HG03045 (cell line): Measurements from ENCODE around the gene ATP1A4.

ENCODE experiments used
- ATAC-seq: cut with Tn5 transposase; IDR thresholded peaks from one replicate; pipeline ENCODE4 v1.9.1; 2021; ENCODE audit warnings: mild to moderate bottlenecking, moderate library complexity; ENCODE audit not compliant: unreplicated experiment

Gene ATP1A4

DNA sequence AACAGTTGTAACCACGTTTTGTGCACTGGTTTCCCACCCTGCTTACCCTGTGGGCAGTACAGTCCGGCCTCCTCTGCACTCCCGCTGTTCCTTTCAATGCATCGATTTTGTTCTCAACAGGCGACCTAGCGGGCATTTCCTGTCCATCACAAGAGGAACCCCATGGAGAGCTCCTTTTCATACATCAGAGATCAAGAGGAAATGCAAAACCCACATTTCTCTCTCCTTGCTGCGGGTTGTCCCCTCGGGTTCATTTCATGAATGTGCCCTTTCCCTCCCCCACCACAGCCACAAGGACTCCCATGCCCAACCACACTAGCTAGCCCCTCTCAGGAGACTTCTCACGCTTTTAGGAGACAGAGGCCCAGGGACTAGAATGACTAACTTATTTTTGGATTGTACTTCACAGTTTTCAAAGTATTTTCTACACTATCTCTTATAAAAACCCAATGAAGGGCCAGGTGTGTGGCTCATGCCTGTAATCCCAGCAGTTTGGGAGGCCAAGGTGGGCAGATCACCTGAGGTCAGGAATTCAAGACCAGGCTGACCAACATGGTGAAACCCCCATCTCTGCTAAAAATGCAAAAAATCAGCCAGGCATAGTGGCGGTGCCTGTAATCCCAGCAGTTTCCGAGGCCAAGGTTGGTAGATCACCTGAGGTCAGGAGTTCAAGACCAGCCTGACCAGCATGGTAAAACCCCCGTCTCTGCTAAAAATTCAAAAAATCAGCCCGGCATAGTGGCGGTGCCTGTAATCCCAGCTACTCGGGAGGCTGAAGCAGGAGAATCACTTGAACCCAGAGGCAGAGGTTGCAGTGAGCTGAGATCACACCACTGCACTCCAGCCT, 18.4 kb downstream of the ATP1A4 start:
- no peak for ATAC-seq

DNA sequence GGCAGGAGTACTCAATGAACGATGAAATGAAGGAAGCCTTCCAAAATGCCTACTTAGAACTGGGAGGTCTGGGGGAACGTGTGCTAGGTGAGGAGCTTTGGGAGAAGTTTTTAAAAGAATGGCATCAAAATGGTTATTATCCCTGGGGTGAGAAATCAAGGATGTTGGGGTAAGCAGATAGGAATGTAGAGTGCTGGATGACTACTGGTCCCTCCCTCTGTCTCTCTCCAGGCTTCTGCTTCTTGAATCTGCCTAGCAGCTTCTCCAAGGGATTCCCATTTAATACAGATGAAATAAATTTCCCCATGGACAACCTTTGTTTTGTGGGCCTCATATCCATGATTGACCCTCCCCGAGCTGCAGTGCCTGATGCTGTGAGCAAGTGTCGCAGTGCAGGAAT, 20.0 kb downstream of the ATP1A4 start:
- no peak for ATAC-seq

DNA sequence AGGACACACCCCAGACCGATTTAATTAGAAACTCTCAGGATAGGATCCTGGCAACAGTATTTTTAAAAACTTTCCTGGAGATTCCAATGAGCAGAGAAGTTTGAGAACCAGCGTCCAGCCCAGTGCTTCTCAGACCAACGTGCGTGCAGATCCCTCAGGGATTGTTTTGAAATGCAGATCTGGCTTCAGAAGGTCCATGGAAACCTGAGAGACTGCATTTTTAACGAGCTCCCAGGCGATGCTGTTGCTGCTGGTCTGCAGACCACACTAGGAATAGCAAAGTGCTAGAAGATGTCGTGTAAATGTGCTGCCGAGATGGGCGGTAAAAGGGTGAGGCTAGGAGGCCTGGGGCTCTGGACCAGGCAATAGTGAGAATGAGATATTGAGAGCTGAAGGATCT, 20.6 kb downstream of the ATP1A4 start:
- ATAC-seq: no peak

DNA sequence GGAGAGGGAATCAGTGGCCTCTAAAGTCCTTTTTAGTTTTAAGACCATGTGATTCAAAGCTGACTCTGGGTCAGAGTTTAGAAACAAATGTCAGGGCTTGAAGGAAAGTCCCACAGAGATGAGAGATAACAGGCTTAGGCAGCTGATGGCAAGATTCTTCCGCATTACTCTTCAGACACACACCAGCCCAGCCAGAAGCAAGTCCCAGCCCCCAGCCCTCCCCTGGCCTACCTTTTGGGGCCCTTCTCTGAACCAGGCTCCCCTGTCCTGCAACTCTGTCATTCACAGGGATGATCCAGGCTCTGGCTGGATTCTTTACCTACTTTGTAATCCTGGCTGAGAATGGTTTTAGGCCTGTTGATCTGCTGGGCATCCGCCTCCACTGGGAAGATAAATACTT, 25.8 kb downstream of the ATP1A4 start:
- no peak for ATAC-seq

DNA sequence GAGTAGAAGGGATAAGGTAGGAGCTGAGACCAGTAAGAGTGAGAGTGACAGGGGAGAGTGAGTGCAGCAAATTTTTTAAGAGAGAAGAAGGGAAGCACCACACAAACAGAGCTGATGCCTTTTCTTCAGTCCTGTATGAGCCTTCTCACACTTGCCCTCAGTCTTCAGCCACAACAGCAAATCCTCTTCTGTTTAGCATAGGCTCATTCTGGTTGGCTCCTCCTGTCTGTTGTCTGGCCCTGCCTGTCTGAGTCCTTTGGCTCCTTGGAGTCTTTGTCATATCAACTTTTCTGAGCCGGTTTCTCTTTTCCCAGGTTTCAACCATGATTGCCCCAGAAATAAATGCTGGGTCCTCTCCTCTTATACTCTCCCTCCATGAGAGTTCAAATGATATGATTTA, 26.3 kb downstream of the ATP1A4 start:
- ATAC-seq: no peak

DNA sequence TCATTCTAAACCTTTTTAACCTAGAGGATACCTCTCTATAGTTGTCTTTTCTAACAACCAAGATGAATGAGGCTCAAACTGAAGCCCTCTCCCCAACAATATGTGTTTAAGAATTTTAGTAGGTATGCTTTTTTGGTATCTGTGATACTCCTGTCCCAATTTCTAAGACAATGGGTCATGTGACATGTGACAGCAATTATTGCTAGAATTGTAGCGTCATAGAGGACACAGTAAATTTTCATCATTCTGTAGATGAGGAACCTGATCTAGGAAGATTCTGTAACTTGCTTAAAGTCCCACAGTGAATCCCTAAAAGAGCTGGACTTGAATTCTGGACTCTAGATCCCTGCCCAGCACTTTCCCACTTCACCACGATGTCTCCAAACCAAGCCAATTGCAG, 27.3 kb downstream of the ATP1A4 start:
- no peak for ATAC-seq

DNA sequence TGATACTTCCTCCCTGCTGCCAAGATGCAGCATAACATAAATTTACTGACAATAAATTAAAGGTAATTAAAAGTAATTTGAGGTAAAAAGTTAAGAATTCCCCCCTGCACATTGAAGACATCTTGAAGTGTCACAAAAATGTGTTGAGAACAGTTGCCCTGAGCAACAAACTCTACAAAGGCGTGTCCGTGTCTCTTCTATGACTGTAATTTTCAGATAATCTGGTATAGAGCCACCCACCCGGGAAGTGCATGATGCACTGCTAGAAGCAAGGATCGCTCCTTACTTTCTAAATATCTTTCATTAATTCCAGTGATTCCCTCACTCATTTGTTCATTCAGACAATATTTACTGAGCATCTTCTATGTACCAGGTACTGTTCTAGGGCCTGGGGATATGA, 27.9 kb downstream of the ATP1A4 start:
- no peak for ATAC-seq

DNA sequence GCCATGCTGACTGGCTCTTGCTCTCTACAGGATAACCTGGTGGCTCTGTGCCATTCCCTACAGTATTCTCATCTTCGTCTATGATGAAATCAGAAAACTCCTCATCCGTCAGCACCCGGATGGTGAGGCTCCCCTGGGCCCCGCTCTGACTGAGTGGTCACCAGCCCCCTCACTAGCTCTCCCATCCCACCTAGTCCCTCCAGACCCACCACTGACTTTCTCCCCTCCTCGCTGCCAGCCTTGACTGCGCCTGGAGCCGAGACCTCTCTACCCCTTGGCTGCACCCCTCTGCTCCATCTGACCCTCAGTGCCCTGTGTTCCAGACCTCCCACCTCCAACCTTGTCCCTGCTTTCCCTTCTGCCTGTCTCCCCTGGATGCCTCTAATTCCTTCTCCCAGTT, 34.8 kb downstream of the ATP1A4 start:
- no peak for ATAC-seq

DNA sequence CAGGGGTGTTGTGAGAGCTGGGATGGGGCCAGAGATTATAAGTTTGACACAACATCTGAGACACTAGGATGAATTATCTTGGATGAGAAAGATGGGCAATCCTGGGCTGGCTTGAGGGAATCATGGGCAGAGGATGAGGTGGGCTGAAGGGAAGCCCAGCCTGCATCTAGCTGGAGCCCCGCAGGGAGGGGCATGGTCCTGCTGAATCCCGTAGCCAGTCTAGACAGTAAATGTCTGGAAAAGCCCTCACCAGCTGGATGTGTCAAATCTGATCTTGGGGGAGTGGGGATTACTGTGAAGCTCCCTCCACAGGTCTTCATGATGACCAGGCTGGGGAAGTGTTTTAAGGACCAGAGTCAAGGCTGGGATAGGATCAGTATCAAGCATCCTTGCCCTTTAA, 35.3 kb downstream of the ATP1A4 start:
- ATAC-seq: no peak

DNA sequence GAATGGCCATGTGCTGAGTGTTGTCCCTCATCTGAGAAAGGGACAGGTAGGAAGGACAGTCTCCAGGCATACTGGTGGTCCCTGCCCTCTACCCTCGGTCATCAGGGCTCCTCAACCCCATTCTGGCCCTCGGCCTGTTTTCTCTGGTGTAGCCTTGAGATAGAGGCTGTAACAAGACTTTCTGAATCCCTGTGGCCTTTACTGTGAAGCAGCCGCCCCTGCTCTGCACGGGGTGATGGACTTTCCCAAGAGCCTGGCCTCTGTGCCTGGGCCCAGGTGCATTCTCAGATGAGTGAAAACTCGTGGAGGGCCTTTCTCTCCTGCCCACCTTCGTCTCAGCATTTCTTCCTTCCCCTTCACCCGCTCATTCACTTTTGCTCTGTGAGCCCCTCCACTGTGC, 36.0 kb downstream of the ATP1A4 start:
- no peak for ATAC-seq

DNA sequence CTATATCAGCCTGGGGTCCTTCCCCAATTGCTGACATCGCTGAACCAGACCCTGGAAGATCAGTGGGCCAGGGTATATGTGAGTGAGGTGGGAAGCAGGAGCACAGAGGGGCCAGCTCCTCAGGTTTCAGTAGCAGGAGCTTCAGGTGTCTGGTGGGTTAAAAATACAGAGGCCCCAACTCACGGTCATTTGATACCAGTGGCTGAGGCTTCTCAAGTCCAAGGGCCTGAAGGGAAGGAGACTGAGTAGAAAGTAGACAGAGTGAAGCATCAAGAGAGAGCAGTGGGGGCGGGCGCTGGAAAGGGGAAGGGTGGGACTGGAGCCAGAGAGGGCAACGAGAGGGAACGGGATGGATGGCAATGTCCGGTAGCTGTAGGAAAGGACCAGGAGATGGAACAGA, 36.9 kb downstream of the ATP1A4 start:
- no peak for ATAC-seq

DNA sequence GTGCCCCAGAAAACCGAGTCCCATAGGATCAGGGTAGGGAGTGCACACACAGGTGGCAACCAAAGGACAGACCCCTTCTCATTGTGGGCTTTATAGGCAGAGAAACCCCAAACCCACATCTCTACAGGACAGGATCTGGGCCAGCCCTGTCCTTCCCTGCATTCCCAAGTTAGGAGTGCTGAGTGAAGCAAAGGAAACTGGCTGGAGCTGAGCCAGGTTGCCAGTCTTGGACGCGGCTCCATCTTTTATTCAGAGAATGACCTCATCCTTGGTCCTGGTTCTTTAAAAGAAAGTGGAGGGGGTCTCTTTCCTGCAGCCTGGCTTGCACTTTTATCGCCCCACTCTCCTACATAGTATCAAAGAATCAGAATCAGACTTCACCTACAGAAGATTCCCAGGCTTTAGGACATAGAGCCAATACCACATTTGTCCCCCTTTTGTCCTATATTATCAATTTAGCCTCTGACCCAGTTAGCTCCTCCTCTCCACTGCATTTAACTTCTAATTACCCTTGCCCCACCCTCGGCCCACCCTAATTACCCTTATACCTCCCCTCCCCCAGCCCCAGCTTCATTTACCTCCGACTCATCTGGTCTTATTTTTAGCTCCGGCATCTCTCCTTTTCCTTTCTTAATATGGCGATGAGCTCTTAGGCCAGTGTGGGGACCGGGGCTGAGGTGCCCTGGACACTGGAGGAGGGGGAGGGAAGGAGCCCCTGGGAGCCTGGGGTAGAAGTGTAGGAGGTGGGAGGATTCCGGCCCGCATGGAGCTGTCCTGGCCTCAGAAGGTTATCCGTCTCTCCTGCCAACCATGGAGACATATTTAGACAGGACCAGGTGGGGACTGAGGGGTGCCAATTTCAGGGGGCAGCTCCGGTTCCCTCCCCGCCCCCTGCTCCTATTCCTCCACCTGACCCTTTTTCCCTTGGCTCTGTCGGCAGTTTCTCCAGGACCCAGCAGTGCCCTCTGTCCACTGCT, 38.5 kb downstream of the ATP1A4 start, which contains the start of gene CASQ1:
CASQ1 (plus strand) TSS at position 927 of the 977 bp plus-strand sequence. CDS start 177 bp downstream, outside the sequence.
- no peak for ATAC-seq

DNA sequence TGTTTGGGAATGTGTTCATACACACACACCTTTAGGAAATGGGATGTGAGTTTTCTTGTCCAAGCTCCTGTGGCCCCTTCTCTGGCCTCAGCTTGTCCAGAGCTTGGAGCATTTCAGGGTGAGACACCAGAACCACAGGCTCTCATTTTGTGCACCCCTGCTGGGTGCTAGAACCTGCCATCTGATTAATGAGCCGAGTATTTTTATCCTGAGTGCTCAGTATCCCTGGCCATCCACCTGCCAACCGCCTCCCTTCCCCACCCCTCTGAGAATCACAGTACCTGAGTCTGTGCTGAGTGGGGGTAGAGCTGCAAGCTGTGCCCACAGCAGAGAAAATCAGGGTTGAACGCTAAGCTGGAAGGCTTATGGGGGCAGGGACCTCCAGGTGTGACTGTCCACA, 40.4 kb downstream of the ATP1A4 start:
- ATAC-seq: no peak

DNA sequence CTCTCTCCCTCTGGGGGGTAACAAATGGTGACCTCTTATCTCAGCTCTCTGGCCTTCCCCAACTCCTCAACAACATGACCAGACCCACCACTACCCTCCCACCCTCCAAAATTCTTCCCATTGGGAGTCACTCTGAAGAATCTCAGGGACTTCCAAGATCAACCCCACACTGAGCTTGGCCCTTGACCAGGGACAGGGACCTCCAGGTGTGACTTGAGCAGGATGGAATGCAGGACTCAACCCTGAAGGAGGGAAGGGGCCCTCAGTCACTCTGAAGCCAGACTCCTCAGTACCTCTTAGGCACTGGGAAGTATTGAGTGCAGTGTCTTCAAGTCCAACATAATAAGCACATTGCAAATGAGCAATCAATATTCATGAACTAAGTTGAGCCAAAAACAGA, 40.8 kb downstream of the ATP1A4 start:
- ATAC-seq: no peak

DNA sequence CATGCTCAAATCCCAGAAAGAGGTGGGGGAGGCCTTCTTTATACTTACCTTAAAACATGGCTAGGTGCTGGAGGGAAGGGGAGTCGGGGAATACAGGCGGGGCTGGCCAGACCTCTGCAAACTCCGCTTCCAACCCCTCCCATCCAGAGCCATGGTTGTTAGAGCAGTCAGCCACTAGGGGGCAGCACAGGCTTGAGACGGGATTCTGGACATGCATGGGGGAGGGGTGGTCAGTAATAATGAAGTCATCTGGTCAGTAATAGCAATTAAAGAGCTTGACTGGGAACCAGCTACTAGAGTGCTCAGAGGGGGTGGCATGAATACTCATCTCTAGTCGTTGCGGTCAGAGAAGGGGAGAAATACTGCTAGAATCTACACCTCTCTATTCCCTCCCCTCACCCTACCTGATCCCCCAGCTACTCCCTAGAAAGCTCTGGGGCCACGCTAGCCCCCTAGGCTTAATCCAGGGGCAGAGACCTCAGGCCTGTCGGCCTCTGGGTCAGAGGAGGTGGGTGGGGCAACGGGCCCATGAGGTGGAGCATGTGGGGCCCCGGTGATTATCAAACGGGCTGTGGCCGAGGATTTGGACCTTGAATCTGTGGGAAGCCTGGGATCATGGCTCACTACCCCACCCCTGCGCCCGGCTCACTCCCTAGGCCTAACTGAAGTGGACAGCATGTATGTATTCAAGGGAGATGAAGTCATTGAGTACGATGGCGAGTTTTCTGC, 41.9 kb downstream of the ATP1A4 start:
- peak; percentile 55 for ATAC-seq

DNA sequence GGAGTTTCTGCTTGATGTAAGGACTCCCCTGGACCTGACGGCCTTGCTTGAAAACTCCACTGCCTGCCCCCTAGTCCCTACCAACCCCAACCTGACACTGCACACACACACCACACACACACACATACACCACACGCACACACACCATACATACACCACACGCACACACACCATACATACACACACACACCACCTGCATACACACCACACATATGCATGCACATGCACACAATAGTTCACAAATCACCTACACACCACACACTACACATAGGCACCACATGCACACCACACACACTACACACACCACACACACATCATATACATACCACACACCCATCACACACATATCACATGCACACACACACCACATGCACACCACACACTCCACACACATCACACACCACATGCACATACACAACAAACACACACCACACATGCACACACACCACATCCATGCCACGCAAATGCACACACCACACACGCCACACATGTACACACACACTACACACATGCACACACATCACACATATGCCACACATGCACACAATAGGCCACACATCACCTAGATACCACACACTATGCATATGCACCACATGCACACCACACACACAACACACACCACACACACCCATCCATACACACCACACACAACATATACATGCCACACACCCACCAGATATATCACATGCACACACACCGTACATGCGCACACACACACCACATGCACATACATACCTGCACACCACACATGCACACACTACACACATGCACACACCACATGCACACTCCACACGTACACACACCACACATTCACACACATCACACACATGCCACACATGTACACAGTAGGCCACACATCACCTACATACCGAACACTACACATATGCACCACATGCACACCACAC, 42.7 kb downstream of the ATP1A4 start:
- ATAC-seq: no peak

DNA sequence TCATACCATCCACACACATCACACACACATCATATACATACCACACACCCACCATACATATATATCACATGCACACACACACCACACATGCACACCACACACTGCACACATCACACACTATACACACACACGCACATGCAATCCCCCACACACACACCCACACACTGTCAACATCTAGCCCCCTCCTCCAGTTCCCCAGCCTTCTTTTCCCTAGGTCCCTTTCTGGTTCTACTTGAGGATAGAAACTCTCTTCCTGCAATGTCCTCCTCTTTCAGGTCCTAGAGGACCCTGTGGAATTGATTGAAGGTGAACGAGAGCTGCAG, 43.3 kb downstream of the ATP1A4 start:
- ATAC-seq: no peak

DNA sequence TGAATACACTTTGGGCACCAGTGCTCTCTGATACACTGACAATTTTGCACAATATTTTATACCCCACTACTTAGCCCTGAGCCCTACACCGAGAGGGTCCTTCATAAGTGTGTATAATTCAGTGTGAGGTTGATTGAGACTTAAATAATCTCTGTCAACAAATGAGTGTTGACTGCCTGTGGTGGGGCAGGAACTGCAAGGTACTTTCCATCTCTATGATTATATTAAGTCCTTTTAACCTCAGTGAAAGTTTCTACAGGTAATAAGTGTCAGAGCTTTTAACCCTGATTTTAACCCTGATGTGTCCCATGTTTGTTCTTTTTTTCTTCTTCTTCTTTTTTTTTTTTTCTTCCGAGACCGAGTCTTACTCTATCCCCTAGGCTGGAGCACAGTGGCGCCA, 44.7 kb downstream of the ATP1A4 start:
- no peak for ATAC-seq

DNA sequence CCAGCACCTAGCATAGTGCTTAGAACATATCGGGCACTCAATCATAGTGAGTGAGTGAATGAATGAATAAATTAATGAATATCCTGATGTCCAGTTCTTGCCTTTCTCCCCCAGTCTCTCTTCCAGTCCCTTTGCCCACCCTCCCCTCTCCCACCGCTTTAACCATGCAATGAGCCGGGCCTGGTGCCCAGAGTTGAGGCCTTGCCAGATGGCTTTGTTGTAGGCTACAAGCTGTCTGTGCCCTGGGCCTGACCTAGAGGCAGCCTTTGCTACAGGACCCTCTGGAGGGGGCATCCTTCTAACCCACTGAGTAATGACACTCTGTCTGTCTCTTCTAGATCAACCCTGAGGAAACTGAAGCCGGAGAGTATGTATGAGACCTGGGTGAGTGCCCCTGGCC, 45.8 kb downstream of the ATP1A4 start:
- ATAC-seq: no peak

DNA sequence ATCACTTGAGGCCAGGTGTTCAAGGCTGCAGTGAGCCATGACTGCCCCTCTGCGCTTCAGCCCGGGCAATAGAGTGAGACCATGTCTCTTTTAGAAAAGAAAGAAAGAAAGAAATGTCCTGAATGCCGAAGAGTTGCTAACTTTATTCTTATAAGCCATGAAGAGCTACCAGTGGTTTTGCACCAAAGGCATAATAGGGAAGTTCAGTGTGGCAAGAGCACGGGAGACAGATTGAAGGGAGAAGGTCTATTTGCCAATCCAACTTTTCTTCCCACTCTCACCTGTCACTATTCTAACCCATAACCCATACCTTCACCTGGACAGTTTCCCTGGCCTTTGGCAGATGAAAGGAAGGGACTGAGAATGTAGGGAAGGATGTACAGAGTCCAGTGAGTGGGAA, 49.4 kb downstream of the ATP1A4 start:
- no peak for ATAC-seq
